Measurements from ENCODE around the gene ZNF507.

DNA sequence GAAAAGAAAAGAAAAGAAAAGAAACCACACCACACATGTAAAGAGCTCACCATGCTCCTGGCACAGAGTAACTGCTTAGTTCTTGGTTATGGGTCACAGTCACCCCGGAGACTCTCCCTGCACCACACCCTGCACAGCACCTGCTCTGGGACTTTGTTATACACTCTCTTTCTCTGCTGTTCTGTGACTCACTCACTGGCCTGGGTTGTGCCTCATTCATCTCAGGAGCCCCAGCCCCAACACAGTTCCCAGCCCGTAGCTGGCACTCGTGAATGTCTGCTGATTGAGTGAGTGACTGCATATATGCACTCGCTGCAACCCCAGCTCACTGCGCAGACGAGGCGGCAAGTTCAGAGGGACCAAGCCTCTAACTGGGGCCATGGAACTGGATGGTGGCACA lies 22.9 kb upstream of the ZNF507 start:
- TF ChIP-seq, protein P1, sequence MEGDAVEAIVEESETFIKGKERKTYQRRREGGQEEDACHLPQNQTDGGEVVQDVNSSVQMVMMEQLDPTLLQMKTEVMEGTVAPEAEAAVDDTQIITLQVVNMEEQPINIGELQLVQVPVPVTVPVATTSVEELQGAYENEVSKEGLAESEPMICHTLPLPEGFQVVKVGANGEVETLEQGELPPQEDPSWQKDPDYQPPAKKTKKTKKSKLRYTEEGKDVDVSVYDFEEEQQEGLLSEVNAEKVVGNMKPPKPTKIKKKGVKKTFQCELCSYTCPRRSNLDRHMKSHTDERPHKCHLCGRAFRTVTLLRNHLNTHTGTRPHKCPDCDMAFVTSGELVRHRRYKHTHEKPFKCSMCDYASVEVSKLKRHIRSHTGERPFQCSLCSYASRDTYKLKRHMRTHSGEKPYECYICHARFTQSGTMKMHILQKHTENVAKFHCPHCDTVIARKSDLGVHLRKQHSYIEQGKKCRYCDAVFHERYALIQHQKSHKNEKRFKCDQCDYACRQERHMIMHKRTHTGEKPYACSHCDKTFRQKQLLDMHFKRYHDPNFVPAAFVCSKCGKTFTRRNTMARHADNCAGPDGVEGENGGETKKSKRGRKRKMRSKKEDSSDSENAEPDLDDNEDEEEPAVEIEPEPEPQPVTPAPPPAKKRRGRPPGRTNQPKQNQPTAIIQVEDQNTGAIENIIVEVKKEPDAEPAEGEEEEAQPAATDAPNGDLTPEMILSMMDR (optimal IDR thresholded peaks at IDR 0.05 in 1 of 3, IDR thresholded peaks at IDR 0.05 in 1 of 3, conservative IDR thresholded peaks at IDR 0.05 in 1 of 3; ENCODE audit: extremely low read depth in 1 of 3, insufficient read depth in 2 of 3, low read length in 3 of 3), result no peak
- TF ChIP-seq EZH2 (IDR thresholded peaks at IDR 0.05; ENCODE audit: low read length), result no peak

Data from keratinocyte (primary cell).